Panc1 (cell line): ENCODE results near the gene UPF3A. TPM values are rescaled to one million over a fixed set of nuclear protein-coding genes. Genes with fewer than 3 reads are reported as not detected.

ENCODE experiments used
- ATAC-seq: fragments of 200-7000 bp; cut with Tn5 transposase; 2 replicates; pipeline ENCODE4 v1.9.1; 2020; ENCODE audit warnings: mild to moderate bottlenecking, moderate library complexity
- BruUV-seq: library from RNA; stranded (reverse); fragments of 400-500 nt; replicated peaks from 2 replicates; lab custom pipeline; 2021; lab: Mats Ljungman, UMichigan
- CTCF ChIA-PET: fragments of 300-600 bp; sonication (Branson Sonifier 250); formaldehyde crosslinking; loops from one replicate; lab custom pipeline; 2022; ENCODE audit warnings: antibody characterized with exemption; lab: Charles Lee
- POLR2A ChIA-PET: fragments of 300-600 bp; sonication (Branson Sonifier 250); formaldehyde crosslinking; loops from one replicate; lab custom pipeline; 2022; ENCODE audit warnings: antibody characterized with exemption; lab: Charles Lee
- DNase-seq: peaks from one replicate; pipeline ENCODE4 v3.0.0-alpha.2; 2010; ENCODE audit warnings: low read depth, low spot score
- H3K27ac ChIP-seq: 2 replicates; pipeline ENCODE4 v1.5.1; 2011; ENCODE audit warnings: mild to moderate bottlenecking, low read length, inconsistent platforms
- H3K27me3 ChIP-seq: fragments of 200-500 bp; sonication (Bioruptor generic); 2 replicates; pipeline ENCODE4 v1.6.0; 2014; ENCODE audit warnings: low read length, inconsistent platforms; ENCODE audit not compliant: control insufficient read depth, insufficient read depth
- H3K36me3 ChIP-seq: fragments of 200-500 bp; sonication (Bioruptor generic); 2 replicates; pipeline ENCODE4 v1.5.1; 2014; ENCODE audit warnings: inconsistent platforms, mild to moderate bottlenecking, low read length, moderate library complexity; ENCODE audit not compliant: control insufficient read depth, insufficient read depth
- H3K4me1 ChIP-seq: 2 replicates; pipeline ENCODE4 v1.5.1; 2011; ENCODE audit warnings: inconsistent platforms, mild to moderate bottlenecking, low read length, moderate library complexity; ENCODE audit not compliant: control insufficient read depth, insufficient read depth
- H3K4me3 ChIP-seq, 2 experiments: 2 replicates each; pipeline ENCODE4 v1.5.1; 2011 to 2012; ENCODE audit warnings: low read depth in 2 of 2, low read length in 2 of 2, mild to moderate bottlenecking in 2 of 2, inconsistent platforms in 1 of 2, moderate library complexity in 1 of 2
- H3K9me3 ChIP-seq: fragments of 200-500 bp; sonication (Bioruptor generic); 2 replicates; pipeline ENCODE4 v1.5.1; 2014; ENCODE audit warnings: low read depth, mild to moderate bottlenecking, inconsistent platforms, low read length, moderate library complexity; ENCODE audit not compliant: control insufficient read depth, insufficient read depth
- POLR2AphosphoS5 ChIP-seq: IDR thresholded peaks from 2 replicates; pipeline ENCODE4 v1.6.1; 2012; ENCODE audit warnings: mild to moderate bottlenecking, low read depth, low read length, moderate library complexity
- REST ChIP-seq, 2 experiments: IDR thresholded peaks; 2 replicates each; pipeline ENCODE4 v1.6.1; 2011 to 2012; ENCODE audit warnings: low read depth in 2 of 2, control low read depth in 1 of 2, low read length in 1 of 2, mild to moderate bottlenecking in 1 of 2, moderate library complexity in 1 of 2; ENCODE audit not compliant: insufficient read depth in 1 of 2
- SIN3A ChIP-seq: IDR thresholded peaks from 2 replicates; pipeline ENCODE4 v1.6.1; 2012; ENCODE audit warnings: low read depth, mild to moderate bottlenecking, low read length, moderate library complexity, borderline replicate concordance; ENCODE audit not compliant: insufficient read depth
- TCF7L2 ChIP-seq: IDR thresholded peaks from 2 replicates; pipeline ENCODE4 v1.6.1; 2011; ENCODE audit warnings: mild to moderate bottlenecking, low read depth, low read length, inconsistent platforms
- in situ Hi-C: cut with HindIII; loops from 2 replicates; pipeline ENCODE4 v1.10.0; 2016; ENCODE audit warnings: low sequenced_read_pairs, low pct_unique_long_range_greater_than_20kb
- intact Hi-C: fragments of 100-400 bp; cut with micrococcal nuclease; formaldehyde crosslinking; loops from one replicate; pipeline ENCODE4 v1.10.0; 2022; ENCODE audit not compliant: unreplicated experiment
- total RNA-seq: library from RNA; stranded (reverse); gene quantifications from one replicate; pipeline ENCODE4 v1.2.1, GENCODE V29; 2021; ENCODE audit not compliant: unreplicated experiment
- TF ChIP-seq, protein P1 (sequence below): fragments of 450-650 bp; IDR thresholded peaks from 2 replicates; pipeline ENCODE4 v1.5.1; 2017; ENCODE audit warnings: mild to moderate bottlenecking

The UPF3A gene
- total RNA-seq, 1 experiment from 2014 or later, result 36.3 TPM

- BruUV-seq, result no TSS peak
- POLR2A ChIA-PET, result no interaction called here
- DNase-seq (no peak), ATAC-seq (no peak)
- no peaks in the 10 kb centered on the region for H3K9me3 ChIP-seq
- in situ Hi-C loops (no loop called here), intact Hi-C loops (no loop called here)
- CTCF ChIA-PET, result no interaction called here
- H3K4me1 ChIP-seq, result no peaks in the 10 kb centered on the region
- no peaks in the 10 kb centered on the region; the same call in 1 of the 2 replicates for H3K36me3 ChIP-seq
- no peaks in the 10 kb centered on the region for H3K27me3 ChIP-seq
- no peak overlapping the region for H3K27ac ChIP-seq
- no peak for TF ChIP-seq POLR2AphosphoS5
- TF ChIP-seq, protein P1, sequence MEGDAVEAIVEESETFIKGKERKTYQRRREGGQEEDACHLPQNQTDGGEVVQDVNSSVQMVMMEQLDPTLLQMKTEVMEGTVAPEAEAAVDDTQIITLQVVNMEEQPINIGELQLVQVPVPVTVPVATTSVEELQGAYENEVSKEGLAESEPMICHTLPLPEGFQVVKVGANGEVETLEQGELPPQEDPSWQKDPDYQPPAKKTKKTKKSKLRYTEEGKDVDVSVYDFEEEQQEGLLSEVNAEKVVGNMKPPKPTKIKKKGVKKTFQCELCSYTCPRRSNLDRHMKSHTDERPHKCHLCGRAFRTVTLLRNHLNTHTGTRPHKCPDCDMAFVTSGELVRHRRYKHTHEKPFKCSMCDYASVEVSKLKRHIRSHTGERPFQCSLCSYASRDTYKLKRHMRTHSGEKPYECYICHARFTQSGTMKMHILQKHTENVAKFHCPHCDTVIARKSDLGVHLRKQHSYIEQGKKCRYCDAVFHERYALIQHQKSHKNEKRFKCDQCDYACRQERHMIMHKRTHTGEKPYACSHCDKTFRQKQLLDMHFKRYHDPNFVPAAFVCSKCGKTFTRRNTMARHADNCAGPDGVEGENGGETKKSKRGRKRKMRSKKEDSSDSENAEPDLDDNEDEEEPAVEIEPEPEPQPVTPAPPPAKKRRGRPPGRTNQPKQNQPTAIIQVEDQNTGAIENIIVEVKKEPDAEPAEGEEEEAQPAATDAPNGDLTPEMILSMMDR, result no peak
- no peak for TF ChIP-seq REST (IDR thresholded peaks at IDR 0.05; ENCODE audit: insufficient read depth in 1 of 2, low read depth in 2 of 2, low read length in 1 of 2)
- TF ChIP-seq SIN3A, result no peak
- TF ChIP-seq TCF7L2, result no peak
- no peak overlapping the region for H3K4me3 ChIP-seq
Measured at GRCh38 chr13:114298866-114299265, 17.5 kb downstream of the UPF3A start.

DNA sequence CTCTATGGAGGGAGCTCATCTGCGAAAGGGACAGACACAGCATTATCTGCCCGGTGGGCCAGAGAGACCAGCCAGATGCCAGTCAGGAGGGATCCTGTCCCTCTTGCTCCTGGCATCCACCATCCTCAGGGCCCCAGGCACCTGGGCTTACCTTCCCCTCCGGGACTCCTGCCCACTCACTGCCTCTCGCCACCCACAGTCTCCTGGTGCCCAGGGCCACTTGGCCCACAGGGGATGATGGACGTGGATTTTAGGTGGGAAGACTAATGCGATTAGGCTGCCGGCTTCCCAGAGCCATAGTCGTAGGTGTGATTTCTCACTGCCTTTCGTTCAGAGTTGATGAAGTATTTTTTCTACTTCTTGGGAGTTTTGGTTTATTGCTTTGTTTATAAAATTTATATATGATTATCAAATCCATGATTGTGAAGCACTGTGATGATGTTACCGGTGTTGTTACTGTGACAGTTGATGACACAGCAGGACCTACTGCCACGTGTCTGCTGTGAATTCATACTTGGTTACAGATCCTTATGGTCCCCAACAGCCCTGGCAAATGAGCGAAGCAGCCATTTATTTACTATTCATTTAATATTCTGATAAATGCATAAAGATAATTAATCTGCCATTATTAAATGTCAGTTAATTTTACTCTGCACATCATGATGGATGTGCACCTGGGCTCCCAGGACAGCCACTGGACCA, 18.4 kb downstream of the UPF3A start:
- H3K4me1 ChIP-seq, result no peaks in the 10 kb centered on the region
- ChIA-PET CTCF (no interaction called here), POLR2A (no interaction called here)
- BruUV-seq, result no TSS peak
- intact Hi-C loops, result no loop called here
- H3K4me3 ChIP-seq, result no peak overlapping the region
- in situ Hi-C loops, result no loop called here
- H3K36me3 ChIP-seq, result no peaks in the 10 kb centered on the region; the same call in 1 of the 2 replicates
- no peak for DNase-seq
- no peak for ATAC-seq
- no peaks in the 10 kb centered on the region for H3K9me3 ChIP-seq
- H3K27ac ChIP-seq, result no peak overlapping the region
- TF ChIP-seq SIN3A, result no peak
- TF ChIP-seq, protein P1, result no peak
- no peak for TF ChIP-seq TCF7L2
- no peak for TF ChIP-seq REST (IDR thresholded peaks at IDR 0.05; ENCODE audit: insufficient read depth in 1 of 2, low read depth in 2 of 2, low read length in 1 of 2)
- TF ChIP-seq POLR2AphosphoS5, result no peak
- no peaks in the 10 kb centered on the region for H3K27me3 ChIP-seq
